Ishikawa (cell line): ENCODE data around the gene MICALL2.

Source experiments
- CEBPB ChIP-seq: IDR thresholded peaks from 2 replicates; pipeline ENCODE4 v1.6.1; 2012
- CREB1 ChIP-seq: IDR thresholded peaks from 2 replicates; pipeline ENCODE4 v1.6.1; 2012; ENCODE audit warnings: low read depth
- EGR1 ChIP-seq: IDR thresholded peaks from 2 replicates; pipeline ENCODE4 v1.6.1; 2012
- FOXM1 ChIP-seq: IDR thresholded peaks from 2 replicates; pipeline ENCODE4 v1.6.1; 2012; ENCODE audit warnings: low read depth, borderline replicate concordance
- MAX ChIP-seq: IDR thresholded peaks from 2 replicates; pipeline ENCODE4 v1.6.1; 2012
- RAD21 ChIP-seq: IDR thresholded peaks from 2 replicates; pipeline ENCODE4 v1.6.1; 2012; ENCODE audit warnings: low read depth
- TAF1 ChIP-seq: IDR thresholded peaks from 2 replicates; pipeline ENCODE4 v1.6.1; 2012; ENCODE audit warnings: low read depth, mild to moderate bottlenecking
- TCF12 ChIP-seq: IDR thresholded peaks from 2 replicates; pipeline ENCODE4 v1.6.1; 2012; ENCODE audit warnings: low read depth
- TEAD4 ChIP-seq: IDR thresholded peaks from 2 replicates; pipeline ENCODE4 v1.6.1; 2012
- ZBTB7A ChIP-seq: IDR thresholded peaks from 2 replicates; pipeline ENCODE4 v1.6.1; 2012; ENCODE audit warnings: low read depth

Gene MICALL2

DNA sequence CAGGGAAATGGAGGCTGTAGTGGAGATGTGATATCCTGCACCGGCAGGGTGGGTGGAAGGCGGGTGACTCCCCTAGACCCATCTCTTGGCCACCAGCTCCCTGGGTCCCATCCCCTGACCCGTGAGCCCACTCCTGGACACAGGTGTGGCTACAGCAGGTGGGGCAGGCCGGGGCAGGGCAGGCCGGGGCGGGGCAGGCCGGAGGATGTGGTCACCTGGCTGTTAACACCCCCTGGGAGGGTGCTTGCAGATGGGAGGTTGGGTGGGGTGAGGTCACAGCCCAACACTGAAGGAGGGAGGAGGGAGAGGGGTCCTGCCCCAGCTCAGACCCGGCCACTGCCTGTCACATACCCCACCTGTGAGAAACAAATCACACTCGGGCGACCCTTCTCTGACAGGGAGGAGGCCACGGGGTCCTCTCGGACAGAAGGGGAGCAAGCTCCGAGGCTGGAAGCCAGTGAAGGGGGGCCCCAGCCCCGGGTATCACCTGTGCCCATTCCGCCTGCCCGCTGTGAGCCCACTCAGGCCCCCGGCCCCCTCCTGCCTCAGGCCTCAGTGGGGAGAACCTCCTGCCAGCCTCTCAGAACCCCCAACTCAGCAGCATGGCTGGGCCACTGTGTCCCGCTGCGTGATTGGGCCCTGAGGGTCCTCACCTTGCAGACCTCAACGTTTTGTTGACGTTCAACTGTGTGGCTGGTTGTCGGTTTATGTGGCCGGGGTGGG is 74.0 kb downstream of the MICALL2 start:
- TF ChIP-seq TCF12 (no peak), CEBPB (no peak), CREB1 (no peak), RAD21 (no peak), TAF1 (no peak), ZBTB7A (no peak), EGR1 (no peak), TEAD4 (no peak), FOXM1 (no peak), MAX (no peak)
